Activated T-helper 17 cell treated with anti-CD3 and anti-CD28 coated beads, Interleukin-2, amount 50 U/mL, for 72 hours (primary cell): Measurements from ENCODE around the gene PRKRIP1. TPM values are rescaled to one million over a fixed set of nuclear protein-coding genes. Genes with fewer than 3 reads are reported as not detected.
"Not testable (repeated sequence)": the region's sequence is repeated elsewhere in the genome, so short reads cannot be mapped to it uniquely, and the experiment has no call there.

Experiments
- ATAC-seq: fragments of 150-1000 bp; cut with Tn5 transposase; replicated peaks from 2 replicates; pipeline ENCODE4 v1.10.0; 2021; ENCODE audit warnings: mild to moderate bottlenecking, moderate library complexity
- H3K27ac Mint-ChIP-seq: one replicate; pipeline ENCODE4 v1.8.0; 2022; ENCODE audit warnings: mixed read lengths
- H3K27me3 Mint-ChIP-seq: one replicate; pipeline ENCODE4 v1.8.0; 2022; ENCODE audit warnings: mixed read lengths
- H3K36me3 Mint-ChIP-seq: one replicate; pipeline ENCODE4 v1.8.0; 2022; ENCODE audit warnings: low read depth, mild to moderate bottlenecking, mixed read lengths
- H3K4me1 Mint-ChIP-seq: one replicate; pipeline ENCODE4 v1.8.0; 2022; ENCODE audit warnings: mixed read lengths
- H3K4me3 Mint-ChIP-seq: one replicate; pipeline ENCODE4 v1.8.0; 2022; ENCODE audit warnings: mild to moderate bottlenecking, mixed read lengths
- H3K9me3 Mint-ChIP-seq: one replicate; pipeline ENCODE4 v1.8.0; 2022; ENCODE audit warnings: mixed read lengths
- total RNA-seq, 2 donors: library from RNA; stranded (reverse); gene quantifications; one replicate each; pipeline ENCODE4 v1.2.3, GENCODE V29; 2022

PRKRIP1 gene
- total RNA-seq, 2 donors from 2014 or later: 41.7 to 76.6 TPM

DNA sequence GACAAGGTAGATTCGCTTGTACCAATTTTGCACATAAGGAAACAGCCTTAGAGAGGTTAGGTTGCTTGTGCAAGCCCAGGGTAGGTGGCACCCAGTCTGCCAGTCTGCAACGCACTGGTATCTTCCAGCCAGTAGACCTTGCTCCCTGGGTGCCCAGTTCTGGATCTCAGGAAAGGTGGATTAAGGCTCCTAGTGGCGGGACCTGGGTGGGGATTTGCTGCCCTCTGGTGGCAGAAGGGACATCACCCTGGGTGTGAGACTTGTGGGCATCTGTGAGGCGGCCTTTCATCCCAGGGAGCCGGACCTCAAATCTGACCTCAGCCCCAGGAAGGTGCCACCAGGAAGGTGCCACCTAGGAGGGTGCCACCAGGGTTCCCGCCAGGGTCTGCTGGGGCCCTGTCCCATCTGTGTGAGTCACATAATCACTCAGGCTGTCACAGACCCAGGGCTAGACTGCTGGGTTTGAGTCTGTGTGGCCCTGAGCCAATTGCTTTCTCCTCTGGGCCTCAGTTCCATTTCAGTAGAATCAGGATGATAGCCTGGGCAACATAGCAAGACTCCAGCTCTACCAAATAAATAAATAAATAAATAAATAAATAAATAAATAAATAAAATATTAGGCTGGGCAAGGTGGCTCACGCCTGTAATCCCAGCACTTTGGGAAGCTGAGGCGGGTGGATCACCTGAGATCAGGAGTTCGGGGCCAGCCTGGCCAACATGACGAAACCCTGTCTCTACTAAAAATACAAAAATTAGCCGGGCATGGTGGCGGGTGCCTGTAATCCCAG, 5.3 kb upstream of the PRKRIP1 start:
- no peaks in the 10 kb centered on the region for H3K9me3 Mint-ChIP-seq
- ATAC-seq: peak; percentile 74
- peaks cover 10% of the 10 kb centered on the region for H3K4me1 Mint-ChIP-seq
- H3K27me3 Mint-ChIP-seq: no peaks in the 10 kb centered on the region
- H3K4me3 Mint-ChIP-seq: no peak overlapping the region
- H3K36me3 Mint-ChIP-seq: peaks cover 56% of the 10 kb centered on the region
- H3K27ac Mint-ChIP-seq: no peak overlapping the region

DNA sequence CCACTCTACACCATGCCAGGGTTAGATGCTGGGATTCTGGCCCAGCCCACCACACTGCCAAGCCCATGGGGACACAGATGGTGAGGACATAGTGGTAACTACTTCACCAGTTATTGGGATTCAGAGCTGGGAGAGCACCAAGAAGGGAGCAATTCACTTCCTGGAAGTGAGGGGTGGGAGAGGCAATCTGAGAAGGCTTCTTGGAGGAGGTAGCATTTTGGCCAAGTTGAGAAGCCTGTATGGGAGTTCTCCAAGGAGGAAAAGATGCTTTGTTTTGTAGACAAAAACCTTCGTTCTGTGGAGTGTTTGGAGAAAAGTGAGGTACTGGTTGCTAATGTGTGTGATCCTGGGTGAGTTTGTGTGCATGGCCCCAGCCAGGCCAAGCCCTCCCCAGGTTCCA, 3.8 kb upstream of the PRKRIP1 start:
- Mint-ChIP-seq H3K4me1 (peaks cover 13% of the 10 kb centered on the region), H3K27me3 (no peaks in the 10 kb centered on the region), H3K36me3 (peaks cover 56% of the 10 kb centered on the region), H3K27ac (no peak overlapping the region), H3K4me3 (no peak overlapping the region), H3K9me3 (no peaks in the 10 kb centered on the region)
- ATAC-seq: no peak

DNA sequence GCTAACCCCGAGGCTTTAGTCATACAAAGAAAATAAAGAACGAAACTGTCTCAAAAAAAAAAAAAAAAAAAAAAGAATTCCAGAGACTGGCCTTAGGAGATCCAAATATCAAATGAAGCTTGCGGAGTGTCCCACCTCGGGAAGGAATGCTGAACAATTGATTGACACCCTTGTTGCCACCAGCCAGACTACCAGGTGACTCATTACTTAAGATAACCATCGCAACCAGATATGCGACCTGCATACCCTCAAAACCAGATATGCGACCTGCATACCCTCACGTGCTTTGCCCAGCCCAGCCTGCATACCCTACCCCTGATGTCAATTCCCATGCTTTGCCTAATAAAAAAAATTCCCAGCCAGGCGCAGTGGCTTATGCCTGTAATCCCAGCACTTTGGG, 2.7 kb upstream of the PRKRIP1 start:
- ATAC-seq: no peak
- H3K4me3 Mint-ChIP-seq: no peak overlapping the region
- no peaks in the 10 kb centered on the region for H3K9me3 Mint-ChIP-seq
- peaks cover 65% of the 10 kb centered on the region for H3K36me3 Mint-ChIP-seq
- no peak overlapping the region for H3K27ac Mint-ChIP-seq
- H3K27me3 Mint-ChIP-seq: no peaks in the 10 kb centered on the region
- H3K4me1 Mint-ChIP-seq: peaks cover 15% of the 10 kb centered on the region

DNA sequence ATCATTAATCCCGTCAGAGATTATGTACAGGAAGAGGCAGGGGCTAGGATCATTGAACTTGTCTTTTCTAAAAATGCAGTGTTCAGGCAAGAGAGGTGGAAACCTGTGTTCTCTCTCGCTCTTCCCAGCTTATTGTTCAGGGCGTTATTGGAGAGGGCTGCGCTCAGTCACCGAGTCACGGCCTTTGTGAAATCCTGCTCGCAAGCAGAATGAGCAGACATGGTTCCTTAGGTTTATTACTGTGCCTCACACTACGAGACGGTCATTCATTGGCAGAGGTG, 631 bp upstream of the PRKRIP1 start:
- H3K27ac Mint-ChIP-seq: peak overlapping the region; percentile 95
- peaks cover 11% of the 10 kb centered on the region for H3K4me1 Mint-ChIP-seq
- H3K36me3 Mint-ChIP-seq: peaks cover 76% of the 10 kb centered on the region
- H3K4me3 Mint-ChIP-seq: peak overlapping the region; percentile 96
- H3K9me3 Mint-ChIP-seq: no peaks in the 10 kb centered on the region
- H3K27me3 Mint-ChIP-seq: no peaks in the 10 kb centered on the region
- ATAC-seq: peak; percentile 23

DNA sequence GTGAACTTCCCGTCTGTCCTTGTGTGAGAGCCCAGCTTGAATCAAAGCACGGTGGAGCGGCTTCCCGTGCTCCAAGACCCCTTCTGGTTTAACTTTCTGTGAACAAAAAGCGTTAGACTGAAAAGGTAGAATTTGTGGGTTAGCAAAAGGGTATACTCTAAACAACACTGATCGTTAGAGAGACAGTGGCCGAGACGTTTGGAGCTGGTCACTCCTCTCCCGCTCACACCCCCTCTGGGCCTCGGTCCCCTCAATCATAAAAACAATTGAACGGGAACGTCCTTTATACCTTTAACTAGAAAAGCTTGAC, 502 bp downstream of the PRKRIP1 start:
- H3K4me1 Mint-ChIP-seq: peaks cover 15% of the 10 kb centered on the region
- peak overlapping the region; percentile 96 for H3K4me3 Mint-ChIP-seq
- H3K27ac Mint-ChIP-seq: peak overlapping the region; percentile 95
- no peaks in the 10 kb centered on the region for H3K27me3 Mint-ChIP-seq
- no peaks in the 10 kb centered on the region for H3K9me3 Mint-ChIP-seq
- H3K36me3 Mint-ChIP-seq: peaks cover 85% of the 10 kb centered on the region
- no peak for ATAC-seq

DNA sequence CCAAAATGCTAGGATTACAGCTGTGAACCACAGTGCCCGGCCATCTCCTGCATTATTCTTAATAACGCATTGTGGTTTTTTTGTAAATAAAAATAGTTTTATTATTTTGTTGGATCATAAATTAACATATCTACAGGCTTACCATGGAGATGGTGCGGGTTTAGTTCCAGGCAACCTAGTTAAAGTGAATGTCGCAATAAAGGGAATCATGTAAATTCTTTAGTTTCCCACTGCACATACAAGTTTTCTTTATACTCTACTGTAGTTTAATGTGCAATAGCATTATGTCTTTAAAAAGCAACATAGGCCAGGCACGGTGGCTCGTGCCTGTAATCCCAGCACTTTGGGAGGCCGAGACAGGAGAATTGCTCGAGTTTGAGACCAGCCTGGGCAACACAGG, 2.4 kb downstream of the PRKRIP1 start:
- Mint-ChIP-seq H3K27ac (no peak overlapping the region), H3K27me3 (no peaks in the 10 kb centered on the region), H3K4me3 (no peak overlapping the region), H3K9me3 (no peaks in the 10 kb centered on the region), H3K4me1 (peaks cover 15% of the 10 kb centered on the region), H3K36me3 (peaks cover 89% of the 10 kb centered on the region)
- ATAC-seq: no peak

DNA sequence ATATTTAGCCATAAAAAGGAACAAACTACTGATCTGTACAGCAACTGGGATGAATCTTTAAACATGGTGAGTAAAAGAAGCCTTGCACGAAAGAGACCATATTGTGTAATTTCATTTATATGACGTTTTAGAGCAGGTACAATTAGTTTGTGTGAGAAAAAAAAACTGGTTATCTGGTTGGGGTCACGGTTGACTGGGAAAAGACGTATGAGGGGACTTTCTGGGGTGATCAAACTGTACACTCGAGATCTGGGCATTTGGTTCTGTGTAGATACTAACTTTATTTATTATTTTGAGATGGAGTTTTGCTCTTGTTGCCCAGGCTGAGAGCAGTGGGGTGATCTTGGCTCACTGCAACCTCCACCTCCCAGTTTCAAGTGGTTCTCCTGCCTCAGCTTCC, 4.2 kb downstream of the PRKRIP1 start:
- Mint-ChIP-seq H3K4me3 (no peak overlapping the region), H3K36me3 (peaks cover 99% of the 10 kb centered on the region), H3K27me3 (no peaks in the 10 kb centered on the region), H3K4me1 (peaks cover 15% of the 10 kb centered on the region), H3K27ac (no peak overlapping the region), H3K9me3 (no peaks in the 10 kb centered on the region)
- ATAC-seq: no peak

DNA sequence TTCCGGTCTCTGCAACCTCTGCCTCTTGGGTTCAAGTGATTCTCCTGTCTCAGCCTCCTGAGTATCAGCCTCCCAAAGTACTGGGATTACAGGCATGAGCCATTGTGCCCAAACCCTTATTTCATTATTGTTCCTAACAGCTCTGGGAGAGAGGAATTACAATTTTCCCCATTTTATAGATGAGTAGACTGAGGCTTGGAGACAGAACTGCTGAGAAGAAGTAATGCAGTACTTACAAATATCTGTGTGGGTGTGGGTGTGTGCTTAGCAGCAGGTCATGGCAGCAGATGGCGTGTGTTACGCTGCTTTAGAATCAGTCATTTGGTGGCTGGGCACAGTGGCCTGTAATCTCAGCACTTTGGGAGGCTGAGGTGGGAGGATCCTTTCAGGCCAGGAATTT, 7.4 kb downstream of the PRKRIP1 start:
- H3K27me3 Mint-ChIP-seq: no peaks in the 10 kb centered on the region
- peaks cover 4% of the 10 kb centered on the region for H3K4me1 Mint-ChIP-seq
- H3K9me3 Mint-ChIP-seq: no peaks in the 10 kb centered on the region
- no peak for ATAC-seq
- peak overlapping the region; percentile 12 for H3K27ac Mint-ChIP-seq
- H3K4me3 Mint-ChIP-seq: no peak overlapping the region
- H3K36me3 Mint-ChIP-seq: peaks cover 100% of the 10 kb centered on the region

DNA sequence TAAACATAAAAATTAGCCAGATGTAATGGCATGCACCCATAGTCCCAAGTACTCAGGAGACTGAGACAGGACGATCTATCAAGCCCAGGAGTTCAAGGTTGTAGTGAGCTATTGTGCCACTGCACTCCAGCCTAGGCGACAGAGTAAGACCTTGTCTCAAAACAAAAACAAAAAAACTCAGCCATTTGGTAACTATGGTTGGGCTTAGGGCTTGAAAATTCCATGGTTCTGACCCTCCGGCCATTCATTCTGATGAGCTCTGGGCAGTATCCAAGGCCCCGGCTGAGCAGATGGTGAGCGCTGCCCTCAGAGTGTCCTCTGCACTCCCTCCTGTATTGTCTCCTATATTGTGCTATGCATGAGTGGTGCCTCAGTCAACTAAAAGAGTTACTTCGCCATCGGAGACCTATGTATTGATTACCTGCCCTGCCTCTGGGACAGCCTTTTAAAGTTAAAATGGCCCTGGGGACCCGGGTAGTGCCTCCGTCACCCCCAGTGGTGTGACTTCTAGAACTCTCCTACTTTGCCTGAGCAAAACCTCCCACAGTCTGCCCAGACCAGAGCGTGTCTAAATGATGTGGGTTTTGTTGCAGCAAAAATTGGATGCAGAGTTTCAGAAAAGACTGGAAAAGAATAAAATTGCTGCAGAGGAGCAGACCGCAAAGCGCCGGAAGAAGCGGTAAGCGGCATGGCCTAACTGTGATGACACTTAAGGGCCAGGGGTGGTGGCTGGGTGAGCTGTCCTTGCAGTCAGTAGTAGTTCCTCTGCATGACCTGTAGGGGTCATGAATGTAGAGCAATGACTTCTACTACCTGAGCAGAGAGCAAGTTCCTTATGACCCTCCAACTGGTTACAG, 8.1 kb downstream of the PRKRIP1 start:
- Mint-ChIP-seq H3K9me3 (no peaks in the 10 kb centered on the region), H3K27me3 (no peaks in the 10 kb centered on the region), H3K4me1 (peaks cover 4% of the 10 kb centered on the region), H3K36me3 (peaks cover 100% of the 10 kb centered on the region), H3K4me3 (no peak overlapping the region), H3K27ac (peak overlapping the region; percentile 12)
- ATAC-seq: peak; percentile 91

DNA sequence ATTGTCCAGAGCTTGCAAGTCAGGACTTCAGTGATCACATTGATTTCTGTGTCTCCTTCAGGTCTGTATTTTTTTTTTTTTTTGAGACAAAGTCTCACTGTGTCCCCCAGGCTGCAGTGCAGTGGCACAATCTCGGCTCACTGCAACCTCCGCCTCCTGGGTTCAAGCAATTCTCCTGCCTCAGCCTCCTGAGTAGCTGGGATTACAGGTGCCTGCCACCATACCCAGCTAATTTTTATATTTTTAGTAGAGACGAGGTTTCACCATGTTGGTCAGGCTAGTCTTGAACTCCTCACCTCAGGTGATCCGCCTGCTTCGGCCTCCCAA, 8.7 kb downstream of the PRKRIP1 start:
- H3K9me3 Mint-ChIP-seq, H3K27ac Mint-ChIP-seq, H3K4me3 Mint-ChIP-seq, H3K4me1 Mint-ChIP-seq, ATAC-seq, H3K27me3 Mint-ChIP-seq: not testable (repeated sequence)
- peaks cover 100% of the 10 kb centered on the region for H3K36me3 Mint-ChIP-seq

DNA sequence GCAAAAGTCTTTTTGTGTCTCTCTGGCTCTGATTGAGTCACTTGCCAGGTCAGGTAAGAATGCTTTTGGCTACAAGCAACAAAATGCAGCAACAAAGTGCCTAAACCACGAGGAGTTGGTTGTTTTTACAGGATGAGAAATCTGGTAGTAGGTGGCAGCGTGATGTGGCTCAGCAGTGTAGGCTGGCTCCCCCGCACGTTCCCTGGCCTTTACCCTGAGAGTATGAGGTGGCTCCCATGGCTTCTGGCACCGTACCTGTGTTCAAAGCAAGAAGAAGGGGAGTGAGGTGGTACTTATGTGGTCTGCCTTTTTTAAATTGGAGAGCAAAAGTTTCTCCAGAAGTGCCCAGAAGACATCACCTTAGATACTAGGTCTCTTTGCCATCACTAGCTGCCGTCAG, 11.7 kb downstream of the PRKRIP1 start:
- Mint-ChIP-seq H3K9me3 (no peaks in the 10 kb centered on the region), H3K4me3 (no peak overlapping the region), H3K36me3 (peaks cover 100% of the 10 kb centered on the region), H3K27ac (peak overlapping the region; percentile 59), H3K27me3 (no peaks in the 10 kb centered on the region), H3K4me1 (no peaks in the 10 kb centered on the region)
- ATAC-seq: peak; percentile 51

DNA sequence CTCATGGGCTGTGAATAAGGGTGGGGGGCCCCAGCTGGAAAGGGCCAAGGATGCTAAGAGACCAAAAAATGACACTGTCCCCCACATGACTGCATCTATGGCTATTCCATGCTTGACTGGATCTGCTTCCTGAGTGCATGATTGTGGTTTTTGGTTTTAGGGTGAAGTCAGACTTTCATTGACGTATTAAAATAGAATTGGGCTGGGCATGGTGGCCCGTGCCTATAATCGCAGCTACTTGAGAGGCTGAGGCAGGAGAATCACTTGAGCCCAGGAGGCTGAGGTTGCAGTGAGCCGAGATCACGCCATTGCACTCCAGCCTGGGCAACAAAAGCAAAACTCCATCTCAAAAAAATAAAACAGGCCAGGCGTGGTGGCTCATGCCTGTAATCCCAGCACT, 12.4 kb downstream of the PRKRIP1 start:
- not testable (repeated sequence) for H3K4me3 Mint-ChIP-seq, H3K4me1 Mint-ChIP-seq, H3K27me3 Mint-ChIP-seq, H3K9me3 Mint-ChIP-seq
- peaks cover 100% of the 10 kb centered on the region for H3K36me3 Mint-ChIP-seq
- H3K27ac Mint-ChIP-seq: peak overlapping the region; percentile 59
- peak; percentile 38 for ATAC-seq

DNA sequence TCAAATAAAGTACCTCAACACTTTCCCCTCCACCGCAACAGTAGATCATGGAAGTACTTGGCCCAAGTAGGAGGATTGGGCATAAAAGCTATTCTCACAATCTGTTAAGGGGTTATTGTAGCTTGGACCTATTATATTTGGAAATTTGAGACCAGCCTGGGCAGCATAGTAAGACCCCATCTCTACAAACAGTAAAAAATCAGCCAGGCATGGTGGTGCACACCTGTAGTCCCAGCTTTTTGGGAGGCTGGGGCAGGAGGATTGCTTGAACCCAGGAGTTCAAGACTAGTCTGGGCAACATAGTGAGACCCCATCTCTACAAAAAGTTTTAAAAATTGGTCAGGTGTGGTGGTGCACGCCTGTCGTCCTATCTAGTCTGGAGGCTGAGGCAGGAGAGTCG, 13.2 kb downstream of the PRKRIP1 start:
- H3K36me3 Mint-ChIP-seq: peaks cover 100% of the 10 kb centered on the region

DNA sequence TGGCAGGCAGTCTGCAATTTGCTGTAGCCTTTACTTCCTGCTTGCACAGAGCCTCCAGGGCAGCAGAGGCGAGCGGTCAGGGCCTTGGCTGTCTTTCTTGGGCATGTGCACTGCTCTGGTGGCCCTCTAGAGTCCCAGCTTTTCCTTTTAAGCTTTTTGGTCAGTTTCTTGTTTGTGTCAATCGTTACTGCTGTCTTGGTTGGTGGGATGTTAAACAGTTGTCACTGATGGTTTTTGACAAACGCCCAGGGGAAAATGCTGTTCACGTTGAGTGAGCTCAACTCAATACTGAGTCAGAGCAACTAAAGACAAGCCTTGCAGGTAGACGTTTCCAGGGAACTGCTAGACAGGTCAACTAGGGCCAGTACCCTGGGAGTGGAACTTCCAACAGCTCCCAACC, 14.0 kb downstream of the PRKRIP1 start:
- H3K4me3 Mint-ChIP-seq: no peak overlapping the region
- H3K4me1 Mint-ChIP-seq: peaks cover under 1% of the 10 kb centered on the region
- no peaks in the 10 kb centered on the region for H3K9me3 Mint-ChIP-seq
- no peak for ATAC-seq
- peak overlapping the region; percentile 76 for H3K27ac Mint-ChIP-seq
- H3K27me3 Mint-ChIP-seq: no peaks in the 10 kb centered on the region
- peaks cover 99% of the 10 kb centered on the region for H3K36me3 Mint-ChIP-seq

More for the DNA sequence above, 13.2 kb downstream of the PRKRIP1 start:
- Mint-ChIP-seq H3K27ac (peak overlapping the region; percentile 76), H3K9me3 (no peaks in the 10 kb centered on the region), H3K27me3 (no peaks in the 10 kb centered on the region), H3K4me3 (no peak overlapping the region), H3K4me1 (no peaks in the 10 kb centered on the region)
- ATAC-seq: no peak

DNA sequence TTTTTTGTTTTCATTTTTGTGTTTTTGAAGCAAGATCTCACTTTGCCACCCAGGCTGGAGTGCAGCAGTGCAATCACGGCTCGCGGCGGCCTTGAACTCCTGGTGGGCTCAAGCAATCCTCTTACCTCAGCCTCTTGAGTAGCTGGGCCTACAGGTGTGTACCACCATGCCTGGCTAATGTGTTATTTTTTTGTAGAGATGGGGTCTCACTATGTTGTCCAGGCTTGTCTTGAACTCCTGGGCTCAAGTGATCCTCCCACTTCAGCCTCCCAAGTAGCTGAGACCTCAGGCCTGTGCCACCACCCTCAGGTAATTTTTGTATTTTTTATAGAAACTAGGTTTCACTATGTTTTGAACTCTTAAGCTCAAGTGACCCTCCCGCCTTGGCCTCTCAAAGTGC, 14.8 kb downstream of the PRKRIP1 start:
- peak overlapping the region; percentile 30 for H3K27ac Mint-ChIP-seq
- H3K9me3 Mint-ChIP-seq: no peaks in the 10 kb centered on the region
- no peak for ATAC-seq
- H3K4me3 Mint-ChIP-seq: no peak overlapping the region
- H3K36me3 Mint-ChIP-seq: peaks cover 99% of the 10 kb centered on the region
- H3K27me3 Mint-ChIP-seq: no peaks in the 10 kb centered on the region
- H3K4me1 Mint-ChIP-seq: peaks cover 9% of the 10 kb centered on the region
